ENCODE data around the gene ZNF30. TPM values are rescaled to one million over a fixed set of nuclear protein-coding genes. Genes with fewer than 3 reads are reported as not detected.

Gene ZNF30
- total and polyA plus RNA-seq, 8 donors, result 1.1 to 3.1 (median 2.5) TPM

- intact Hi-C loops (cut with DNase I), result no loop called here
- 69 to 76% methylated on average over 5 of the region's 5 CpGs for WGBS, 2 donors
- no peak for ATAC-seq
Observed at GRCh38 chr19:34975056-34975455, 48.4 kb downstream of the ZNF30 start.

GRCh38 chr19:34976611-34977010, 49.9 kb downstream of the ZNF30 start:
- peak in 2 of 6 donors; percentile 1 to 16 for DNase-seq
- Histone ChIP-seq H3K36me3 (no peaks in the 10 kb centered on the region), H3K27ac (no peak overlapping the region), H3K4me1 (peaks cover 0 to 7% (median 0%) of the 10 kb centered on the region in 3 donors), H3K4me3 (no peak overlapping the region), H3K27me3 (no peaks in the 10 kb centered on the region), H3K9me3 (no peaks in the 10 kb centered on the region)
- 78 to 82% methylated on average over 3 of the region's 3 CpGs for WGBS, 2 donors
- intact Hi-C loops (cut with DNase I), result no loop called here
- no peak for FAIRE-seq
- no peak for TF ChIP-seq CTCF (IDR thresholded peaks at IDR 0.05)
- ATAC-seq, result no peak

More at GRCh38 chr19:34975056-34975455, 48.4 kb downstream of the ZNF30 start:
- no peaks in the 10 kb centered on the region for H3K9me3 ChIP-seq
- DNase-seq, result peak in 1 of 6 donors; percentile 2
- H3K27me3 ChIP-seq, result no peaks in the 10 kb centered on the region
- H3K4me3 ChIP-seq, result no peak overlapping the region
- FAIRE-seq, result no peak
- H3K36me3 ChIP-seq, result no peaks in the 10 kb centered on the region
- TF ChIP-seq CTCF (IDR thresholded peaks at IDR 0.05), result no peak
- H3K27ac ChIP-seq, result no peak overlapping the region
- peaks cover 0 to 7% (median 0%) of the 10 kb centered on the region in 3 donors for H3K4me1 ChIP-seq

GRCh38 chr19:34979819-34980640, 53.3 kb downstream of the ZNF30 start:
- WGBS, 2 donors, result 80 to 87% methylated on average over 12 of the region's 12 CpGs

GRCh38 chr19:34982275-34982674, 55.6 kb downstream of the ZNF30 start:
- H3K27me3 ChIP-seq, result no peaks in the 10 kb centered on the region
- ATAC-seq (no peak), FAIRE-seq (no peak), DNase-seq (no peak)
- intact Hi-C loops (cut with DNase I), result no loop called here
- peaks cover 0 to 5% (median 0%) of the 10 kb centered on the region in 3 donors for H3K4me1 ChIP-seq
- H3K36me3 ChIP-seq, result no peaks in the 10 kb centered on the region
- H3K4me3 ChIP-seq, result no peak overlapping the region
- no peaks in the 10 kb centered on the region for H3K9me3 ChIP-seq
- TF ChIP-seq CTCF (IDR thresholded peaks at IDR 0.05), result no peak
- no peak overlapping the region for H3K27ac ChIP-seq
- 76 to 82% methylated on average over 5 of the region's 5 CpGs for WGBS, 2 donors

More at GRCh38 chr19:34979819-34980640, 53.3 kb downstream of the ZNF30 start:
- intact Hi-C loops (cut with DNase I), result no loop called here
- Histone ChIP-seq H3K4me1 (no peaks in the 10 kb centered on the region), H3K27me3 (no peaks in the 10 kb centered on the region), H3K9me3 (no peaks in the 10 kb centered on the region), H3K4me3 (no peak overlapping the region), H3K27ac (no peak overlapping the region), H3K36me3 (no peaks in the 10 kb centered on the region)
- FAIRE-seq (no peak), DNase-seq (peak in 1 of 6 donors; percentile 3), ATAC-seq (no peak)
- no peak for TF ChIP-seq CTCF (IDR thresholded peaks at IDR 0.05)

GRCh38 chr19:34983786-34984185, 57.1 kb downstream of the ZNF30 start:
- no peak for ATAC-seq

More at GRCh38 chr19:34983786-34984185, 57.1 kb downstream of the ZNF30 start:
- Histone ChIP-seq H3K4me1 (peaks cover 0 to 13% (median 7%) of the 10 kb centered on the region in 3 donors), H3K27me3 (no peaks in the 10 kb centered on the region), H3K4me3 (no peak overlapping the region), H3K36me3 (no peaks in the 10 kb centered on the region), H3K9me3 (no peaks in the 10 kb centered on the region), H3K27ac (no peak overlapping the region)
- FAIRE-seq, result no peak
- no peak for TF ChIP-seq CTCF (IDR thresholded peaks at IDR 0.05)
- WGBS, 2 donors, result 87 to 98% methylated on average over 4 of the region's 4 CpGs
- peak in 3 of 6 donors; percentile 1 to 9 (median 6) for DNase-seq
- intact Hi-C loops (cut with DNase I), result no loop called here
